Activated naive CD4-positive, alpha-beta T cell treated with anti-CD3 and anti-CD28 coated beads, Interleukin-2, amount 50 U/mL, for 72 hours (primary cell): Measurements from ENCODE around the gene PDLIM5. TPM values are rescaled to one million over a fixed set of nuclear protein-coding genes. Genes with fewer than 3 reads are reported as not detected.
"Not testable (repeated sequence)": the region's sequence is repeated elsewhere in the genome, so short reads cannot be mapped to it uniquely, and the experiment has no call there.

Experiments used
- ATAC-seq, 2 donors: fragments of 150-1000 bp; cut with Tn5 transposase; 2 replicates each; pipeline ENCODE4 v1.10.0; 2021; ENCODE audit warnings: mild to moderate bottlenecking in 2 of 2, moderate library complexity in 2 of 2
- DNase-seq, 2 donors: peaks; one replicate each; pipeline ENCODE4 v3.0.0; 2021 to 2022; ENCODE audit warnings: low spot score in 2 of 2
- H3K27ac Mint-ChIP-seq, 2 donors: one replicate each; pipeline ENCODE4 v1.8.0; 2022; ENCODE audit warnings: mild to moderate bottlenecking in 2 of 2, mixed read lengths in 2 of 2
- H3K36me3 Mint-ChIP-seq, 2 donors: one replicate each; pipeline ENCODE4 v1.8.0; 2022; ENCODE audit warnings: mixed read lengths in 2 of 2
- H3K9me3 Mint-ChIP-seq, 2 donors: one replicate each; pipeline ENCODE4 v1.8.0; 2022; ENCODE audit warnings: mixed read lengths in 2 of 2
- total RNA-seq, 2 donors: library from RNA; stranded (reverse); gene quantifications; one replicate each; pipeline ENCODE4 v1.2.3, GENCODE V29; 2022

The PDLIM5 gene
- total RNA-seq, 2 donors from 2014 or later = 18.6 to 21.8 TPM

DNA sequence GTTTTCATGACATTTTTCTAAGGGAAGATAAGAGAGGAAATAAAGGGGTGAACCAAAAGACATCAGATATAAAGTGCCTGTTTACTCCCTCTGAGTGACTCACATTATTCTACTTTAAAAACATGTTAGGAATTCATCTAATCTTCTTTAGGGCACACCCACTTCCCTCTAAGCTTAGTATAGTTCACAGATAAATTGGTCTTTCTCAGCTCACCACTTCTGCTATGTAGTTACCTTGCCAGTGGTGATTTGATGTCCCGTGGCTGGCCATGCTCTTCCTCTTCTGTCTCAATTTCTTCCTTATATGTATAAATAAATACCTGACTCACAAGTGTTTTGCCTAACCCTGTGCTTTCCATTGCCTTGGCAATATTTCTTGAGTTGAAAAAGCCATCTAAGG, 96.8 kb downstream of the PDLIM5 start:
- Mint-ChIP-seq H3K36me3 (peaks cover 5 to 6% of the 10 kb centered on the region in 2 donors), H3K27ac (no peak overlapping the region), H3K9me3 (peaks cover 0 to 4% of the 10 kb centered on the region in 2 donors)
- ATAC-seq = no peak
- no peak for DNase-seq

DNA sequence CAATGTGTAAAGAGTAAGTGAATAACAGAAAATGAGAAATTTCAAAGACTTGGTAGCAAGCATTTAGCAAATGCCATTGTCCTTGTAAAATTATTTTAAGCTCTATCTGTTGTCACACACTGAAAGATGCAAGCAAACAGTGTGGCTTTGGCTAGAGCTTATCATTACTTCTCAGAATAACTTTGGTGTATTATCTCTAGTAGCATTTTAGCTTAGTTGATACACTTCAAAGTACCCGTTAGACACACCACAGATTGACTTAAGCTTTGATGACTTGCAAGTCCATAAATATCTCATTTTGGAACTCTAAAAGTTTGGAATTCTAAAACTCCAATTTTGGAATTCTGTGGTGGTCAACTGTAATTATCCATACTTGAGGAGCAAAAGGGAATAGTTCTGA, 98.6 kb downstream of the PDLIM5 start:
- no peak for DNase-seq
- ATAC-seq = no peak
- H3K27ac Mint-ChIP-seq = no peak overlapping the region
- H3K36me3 Mint-ChIP-seq = peaks cover 0 to 6% of the 10 kb centered on the region in 2 donors
- peaks cover 0 to 4% of the 10 kb centered on the region in 2 donors for H3K9me3 Mint-ChIP-seq

DNA sequence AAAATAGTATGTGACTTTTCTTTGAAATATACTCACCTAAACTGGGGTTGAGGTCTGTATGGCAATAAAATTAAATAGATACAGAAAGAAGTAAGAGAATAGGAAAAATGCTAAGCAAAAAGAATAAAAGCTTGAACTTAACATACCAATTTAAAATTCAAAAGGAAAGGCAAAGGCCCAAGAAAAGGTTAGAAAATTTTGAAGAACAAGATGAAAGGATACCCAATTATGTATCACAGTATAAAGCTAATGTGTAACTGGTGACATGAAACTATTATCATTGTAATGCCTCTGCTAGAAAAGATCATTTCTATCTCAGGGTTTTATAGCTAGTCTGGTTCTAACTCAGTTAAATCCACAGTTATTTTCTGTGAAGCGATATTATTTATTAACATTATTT, 99.1 kb downstream of the PDLIM5 start:
- peaks cover 0 to 4% of the 10 kb centered on the region in 2 donors for H3K9me3 Mint-ChIP-seq
- peaks cover 0 to 6% of the 10 kb centered on the region in 2 donors for H3K36me3 Mint-ChIP-seq
- no peak for ATAC-seq

GRCh38 chr4:94551643-94552564, 100.2 kb downstream of the PDLIM5 start:
- H3K9me3 Mint-ChIP-seq = peaks cover 0 to 4% of the 10 kb centered on the region in 2 donors
- no peak for ATAC-seq
- peaks cover 0 to 6% of the 10 kb centered on the region in 2 donors for H3K36me3 Mint-ChIP-seq
- H3K27ac Mint-ChIP-seq = no peak overlapping the region
- DNase-seq = no peak

More for the DNA sequence above, 99.1 kb downstream of the PDLIM5 start:
- no peak for DNase-seq
- H3K27ac Mint-ChIP-seq = no peak overlapping the region

- not testable (repeated sequence) for H3K27ac Mint-ChIP-seq, ATAC-seq, DNase-seq, H3K36me3 Mint-ChIP-seq, H3K9me3 Mint-ChIP-seq
Measured at GRCh38 chr4:94556047-94556446, 104.3 kb downstream of the PDLIM5 start.

DNA sequence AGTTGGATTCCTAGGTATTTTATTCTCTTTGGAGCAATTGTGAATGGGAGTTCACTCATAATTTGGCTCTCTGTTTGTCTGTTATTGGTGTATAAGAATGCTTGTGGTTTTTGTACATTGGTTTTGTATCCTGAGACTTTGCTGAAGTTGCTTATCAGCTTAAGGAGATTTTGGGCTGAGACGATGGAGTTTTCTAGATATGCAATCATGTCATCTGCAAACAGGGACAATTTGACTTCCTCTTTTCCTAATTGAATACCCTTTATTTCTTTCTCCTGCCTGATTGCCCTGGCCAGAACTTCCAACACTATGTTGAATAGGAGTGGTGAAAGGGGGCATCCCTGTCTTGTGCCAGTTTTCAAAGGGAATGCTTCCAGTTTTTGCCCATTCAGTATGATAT, 105.9 kb downstream of the PDLIM5 start:
- H3K27ac Mint-ChIP-seq, H3K9me3 Mint-ChIP-seq, H3K36me3 Mint-ChIP-seq, ATAC-seq, DNase-seq: not testable (repeated sequence)

DNA sequence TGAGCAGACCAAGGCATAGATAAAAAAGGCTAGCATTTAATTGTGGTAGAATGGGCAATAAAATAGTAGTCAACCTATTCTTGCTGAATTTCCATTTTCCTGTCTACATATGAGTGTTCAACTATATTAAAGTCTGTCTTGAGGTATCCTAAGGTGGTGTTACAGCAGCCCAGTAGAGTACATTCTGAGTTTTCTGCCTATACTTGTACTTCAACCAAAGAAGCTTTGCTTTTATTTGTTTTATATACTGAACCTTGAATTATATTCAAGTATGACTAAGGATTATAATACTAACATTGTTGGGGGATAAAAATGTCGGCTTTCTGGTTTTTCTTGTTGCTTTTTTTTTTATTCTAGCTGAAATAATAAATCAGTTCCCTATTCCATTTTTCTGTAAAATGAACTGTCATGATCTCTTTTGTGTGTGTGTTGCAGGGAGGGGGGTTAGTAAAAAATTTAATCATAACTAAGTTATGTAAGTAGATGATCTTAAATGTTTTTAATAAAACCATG, 106.7 kb downstream of the PDLIM5 start:
- DNase-seq (no peak), ATAC-seq (no peak)
- no peaks in the 10 kb centered on the region for H3K36me3 Mint-ChIP-seq
- no peaks in the 10 kb centered on the region for H3K9me3 Mint-ChIP-seq
- H3K27ac Mint-ChIP-seq = no peak overlapping the region

DNA sequence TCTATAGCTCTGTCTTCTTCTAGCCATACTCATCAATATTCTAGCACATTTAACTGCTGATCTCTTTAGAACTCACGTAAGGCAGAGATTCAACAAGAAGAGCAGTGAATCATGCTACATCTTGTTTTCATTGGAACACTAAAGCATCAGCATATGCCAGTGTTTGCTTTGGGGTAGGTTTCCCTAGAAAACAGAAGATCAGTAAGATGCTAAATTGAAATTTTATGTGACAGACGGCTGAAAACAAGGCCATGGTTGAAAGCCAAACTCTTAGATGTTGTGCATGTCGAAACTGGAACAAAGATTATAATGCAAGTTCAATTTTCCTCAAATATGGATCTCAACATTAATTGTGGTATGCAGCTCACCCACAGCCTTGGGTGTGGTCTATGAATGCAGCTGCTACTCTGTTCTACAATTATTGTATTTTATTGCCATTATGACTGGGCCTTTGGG, 107.6 kb downstream of the PDLIM5 start:
- ATAC-seq = no peak
- H3K27ac Mint-ChIP-seq = no peak overlapping the region
- H3K36me3 Mint-ChIP-seq = no peaks in the 10 kb centered on the region
- H3K9me3 Mint-ChIP-seq = no peaks in the 10 kb centered on the region
- DNase-seq = no peak

DNA sequence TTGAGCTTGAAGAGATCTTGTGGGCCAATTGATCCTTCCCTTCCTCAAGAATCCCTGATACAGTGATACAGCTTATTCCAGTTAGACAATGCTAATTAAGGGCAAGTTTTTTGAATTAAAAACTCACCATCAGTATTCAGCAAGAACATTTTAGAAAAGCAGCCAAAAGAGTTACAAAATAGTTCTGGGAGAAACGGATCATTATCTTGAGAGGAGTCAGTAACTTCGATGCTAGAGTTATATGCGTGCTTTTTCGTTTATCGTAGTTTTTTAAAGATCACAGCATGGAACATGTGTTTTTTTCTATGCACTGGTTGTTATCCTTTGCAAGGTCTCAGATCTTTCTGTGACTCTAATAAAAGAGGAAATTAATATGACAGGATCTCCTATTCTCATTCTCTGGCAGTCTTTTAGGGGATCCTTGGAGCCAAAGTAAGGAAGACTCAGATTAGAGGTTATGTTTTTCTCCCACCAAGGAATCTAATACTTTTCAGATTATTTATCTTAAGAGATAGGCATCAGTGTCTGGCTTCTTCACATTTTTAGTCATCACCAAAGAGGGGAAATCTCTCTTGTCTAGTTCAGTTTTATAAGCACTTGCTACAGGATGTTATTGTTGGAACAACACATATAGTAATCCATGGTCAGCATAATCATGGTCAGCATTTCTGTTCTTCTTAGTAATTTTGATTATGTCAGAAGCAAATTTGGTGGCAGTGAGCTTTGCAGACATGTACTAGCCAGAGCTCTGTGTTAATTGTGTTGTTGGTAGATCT, 109.7 kb downstream of the PDLIM5 start:
- no peaks in the 10 kb centered on the region for H3K36me3 Mint-ChIP-seq
- ATAC-seq (no peak), DNase-seq (no peak)
- H3K27ac Mint-ChIP-seq = no peak overlapping the region
- no peaks in the 10 kb centered on the region for H3K9me3 Mint-ChIP-seq

DNA sequence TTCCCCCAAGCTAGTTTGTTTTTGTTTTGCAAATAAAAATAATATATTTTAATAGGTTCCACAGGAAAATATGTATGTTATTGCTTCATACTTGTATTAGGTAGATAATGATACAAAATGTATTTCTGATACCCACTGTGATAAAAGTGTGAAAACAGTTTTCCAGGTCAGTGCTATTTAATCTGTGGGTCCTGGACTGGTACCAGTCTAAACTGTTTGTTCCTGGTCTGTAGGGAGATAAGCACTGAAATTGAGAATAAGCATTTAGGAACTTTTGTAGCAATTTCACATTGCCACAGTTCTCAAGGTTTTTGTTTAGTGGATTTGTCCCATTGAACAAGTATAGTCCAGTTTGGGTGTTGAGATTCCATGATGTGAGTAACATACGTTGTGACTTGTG, 110.5 kb downstream of the PDLIM5 start:
- H3K27ac Mint-ChIP-seq = no peak overlapping the region
- no peaks in the 10 kb centered on the region for H3K36me3 Mint-ChIP-seq
- DNase-seq (no peak), ATAC-seq (no peak)
- H3K9me3 Mint-ChIP-seq = no peaks in the 10 kb centered on the region

- no peak overlapping the region for H3K27ac Mint-ChIP-seq
- no peak for ATAC-seq
- H3K36me3 Mint-ChIP-seq = no peaks in the 10 kb centered on the region
- no peak for DNase-seq
- H3K9me3 Mint-ChIP-seq = no peaks in the 10 kb centered on the region
Measured at GRCh38 chr4:94564252-94564651, 112.5 kb downstream of the PDLIM5 start.

GRCh38 chr4:94566420-94566819, 114.7 kb downstream of the PDLIM5 start:
- ATAC-seq (no peak), DNase-seq (no peak)
- Mint-ChIP-seq H3K9me3 (no peaks in the 10 kb centered on the region), H3K27ac (no peak overlapping the region), H3K36me3 (no peaks in the 10 kb centered on the region)

GRCh38 chr4:94567811-94568210, 116.1 kb downstream of the PDLIM5 start:
- DNase-seq = no peak
- Mint-ChIP-seq H3K27ac (no peak overlapping the region), H3K9me3 (no peaks in the 10 kb centered on the region), H3K36me3 (no peaks in the 10 kb centered on the region)
- ATAC-seq = no peak

- no peaks in the 10 kb centered on the region for H3K9me3 Mint-ChIP-seq
- no peak for DNase-seq
- ATAC-seq = no peak
- no peak overlapping the region for H3K27ac Mint-ChIP-seq
- no peaks in the 10 kb centered on the region for H3K36me3 Mint-ChIP-seq
Measured at GRCh38 chr4:94570558-94570957, 118.8 kb downstream of the PDLIM5 start.

DNA sequence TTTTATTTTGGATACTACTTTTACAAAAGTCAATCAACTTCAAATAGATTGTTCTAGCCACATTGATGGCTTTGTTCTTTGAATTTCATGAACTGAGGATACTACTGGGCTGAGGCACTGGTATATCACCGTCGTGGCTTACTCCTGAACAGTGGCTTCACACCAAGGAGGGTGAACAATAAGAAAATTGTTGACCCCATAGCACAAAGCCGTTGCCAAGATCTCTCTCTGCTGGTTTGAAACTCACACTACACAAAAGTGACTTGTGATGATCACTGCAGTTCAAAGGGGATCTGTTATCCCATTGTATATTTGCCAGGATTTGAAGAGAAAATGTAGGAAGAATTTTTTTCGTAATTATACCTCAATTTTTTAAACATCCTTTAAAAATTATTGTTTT, 119.6 kb downstream of the PDLIM5 start:
- no peak overlapping the region for H3K27ac Mint-ChIP-seq
- H3K36me3 Mint-ChIP-seq = no peaks in the 10 kb centered on the region
- DNase-seq (no peak), ATAC-seq (no peak)
- no peaks in the 10 kb centered on the region for H3K9me3 Mint-ChIP-seq

- no peak overlapping the region for H3K27ac Mint-ChIP-seq
- H3K9me3 Mint-ChIP-seq = no peaks in the 10 kb centered on the region
- DNase-seq = no peak
Measured at GRCh38 chr4:94571715-94572114, 120.0 kb downstream of the PDLIM5 start.

GRCh38 chr4:94574050-94574449, 122.3 kb downstream of the PDLIM5 start:
- Mint-ChIP-seq H3K27ac (no peak overlapping the region), H3K36me3 (no peaks in the 10 kb centered on the region), H3K9me3 (no peaks in the 10 kb centered on the region)
- no peak for ATAC-seq
- DNase-seq = no peak

More at GRCh38 chr4:94571715-94572114, 120.0 kb downstream of the PDLIM5 start:
- no peaks in the 10 kb centered on the region for H3K36me3 Mint-ChIP-seq
- ATAC-seq = no peak
